ENCODE results near the gene FUT7. TPM values are rescaled to one million over a fixed set of nuclear protein-coding genes. Genes with fewer than 3 reads are reported as not detected.

The FUT7 gene
- total and polyA plus RNA-seq, 2 of the 8 experiments (the other 6 are each of a cell fraction or from before 2014, with no cell fraction given): not detected

GRCh38 chr9:136990242-136990911, 41.5 kb downstream of the FUT7 start (continued):
- TF ChIP-seq, protein P1, sequence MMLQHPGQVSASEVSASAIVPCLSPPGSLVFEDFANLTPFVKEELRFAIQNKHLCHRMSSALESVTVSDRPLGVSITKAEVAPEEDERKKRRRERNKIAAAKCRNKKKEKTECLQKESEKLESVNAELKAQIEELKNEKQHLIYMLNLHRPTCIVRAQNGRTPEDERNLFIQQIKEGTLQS (IDR thresholded peaks at IDR 0.05; ENCODE audit: insufficient read depth, low read depth, low read length): no peak
